ENCODE results near the gene MANBA.

The MANBA gene

GRCh38 chr4:102586002-102586643 is 174.6 kb downstream of the MANBA start:
- DNase-seq: no peak

GRCh38 chr4:102585329-102585728 is 175.4 kb downstream of the MANBA start:
- DNase-seq: no peak

- DNase-seq: no peak
Observed at GRCh38 chr4:102584091-102584490, 176.7 kb downstream of the MANBA start.

Measured in OCI-M1 (cell line).